SK-N-SH (cell line): ENCODE measurements around the gene RAB1B. TPM values are rescaled to one million over a fixed set of nuclear protein-coding genes. Genes with fewer than 3 reads are reported as not detected.

Source experiments
- CTCF ChIA-PET: fragments of 300-600, 350-600 bp; formaldehyde crosslinking; extraction: SDS; loops from one replicate; lab custom pipeline; 2021; lab: Yijun Ruan, JAX
- POLR2A ChIA-PET: fragments of 350-600 bp; sonication (Branson Sonifier 250); formaldehyde crosslinking; extraction: SDS; loops from one replicate; lab custom pipeline; 2020; ENCODE audit warnings: antibody characterized with exemption, inconsistent platforms; lab: Yijun Ruan, JAX
- DNase-seq: peaks from one replicate; pipeline ENCODE4 v3.0.0; 2012
- H2AFZ ChIP-seq: fragments of 200-600 bp; sonication (generic); 2 replicates; pipeline ENCODE4 v1.8.1; 2016; ENCODE audit warnings: antibody characterized with exemption, mild to moderate bottlenecking, low read depth
- H3F3A ChIP-seq: fragments of 200-600 bp; sonication (generic); replicated peaks from 2 replicates; pipeline ENCODE3; 2016; ENCODE audit warnings: antibody characterized with exemption, mild to moderate bottlenecking; ENCODE audit not compliant: insufficient read depth
- H3K27ac ChIP-seq, 2 experiments: fragments of 200-500 bp in 1 of 2; fragments of 200-600 bp in 1 of 2; sonication (Bioruptor generic) in 1 of 2; sonication (generic), shearing (Covaris generic) in 1 of 2; 2 replicates each; pipeline versions ENCODE4 v1.5.1 to v1.6.1; 2014 to 2016; ENCODE audit warnings: low read depth in 2 of 2, inconsistent platforms in 1 of 2, low read length in 1 of 2, mild to moderate bottlenecking in 1 of 2, mixed read lengths in 1 of 2
- H3K27me3 ChIP-seq: fragments of 200-600 bp; sonication (generic), shearing (Covaris generic); 2 replicates; pipeline ENCODE4 v1.6.1; 2016; ENCODE audit warnings: mixed run types; ENCODE audit not compliant: insufficient read depth
- H3K36me3 ChIP-seq, 2 experiments: fragments of 200-500 bp in 1 of 2; fragments of 200-600 bp in 1 of 2; sonication (Bioruptor generic) in 1 of 2; sonication (generic) in 1 of 2; replicated peaks in 1 of 2; 2 replicates each; pipeline versions ENCODE3 to v1.5.1; 2014 to 2016; ENCODE audit warnings: low read length in 1 of 2, mild to moderate bottlenecking in 1 of 2; ENCODE audit not compliant: insufficient read depth in 2 of 2, control insufficient read depth in 1 of 2
- H3K4me1 ChIP-seq, 2 experiments: fragments of 200-500 bp in 1 of 2; fragments of 200-600 bp in 1 of 2; sonication (Bioruptor generic) in 1 of 2; sonication (generic), shearing (Covaris generic) in 1 of 2; 2 replicates each; pipeline versions ENCODE4 v1.5.1 to v1.6.1; 2014 to 2016; ENCODE audit warnings: low read depth in 1 of 2, low read length in 1 of 2, mixed run types in 1 of 2; ENCODE audit not compliant: insufficient read depth in 2 of 2, control insufficient read depth in 1 of 2
- H3K4me2 ChIP-seq: fragments of 200-600 bp; sonication (generic), shearing (Covaris generic); 2 replicates; pipeline ENCODE4 v1.6.1; 2017; ENCODE audit warnings: mixed run types
- H3K4me3 ChIP-seq, 2 experiments: fragments of 200-500 bp in 1 of 2; fragments of 200-600 bp in 1 of 2; sonication (Bioruptor generic) in 1 of 2; sonication (generic), shearing (Covaris generic) in 1 of 2; 2 replicates each; pipeline versions ENCODE4 v1.5.1 to v1.8.1; 2014 to 2016; ENCODE audit warnings: low read depth in 2 of 2, inconsistent platforms in 1 of 2, low read length in 1 of 2, mild to moderate bottlenecking in 1 of 2, mixed read lengths in 1 of 2, moderate library complexity in 1 of 2
- H3K79me2 ChIP-seq: fragments of 200-600 bp; sonication (generic); 2 replicates; pipeline ENCODE4 v1.8.1; 2017; ENCODE audit warnings: mild to moderate bottlenecking; ENCODE audit not compliant: insufficient read depth
- H3K9ac ChIP-seq: fragments of 200-600 bp; sonication (generic); 2 replicates; pipeline ENCODE4 v1.6.1; 2017; ENCODE audit warnings: mixed run types
- H3K9me2 ChIP-seq: fragments of 200-600 bp; sonication (generic); 2 replicates; pipeline ENCODE4 v1.6.1; 2017; ENCODE audit warnings: mixed run types
- H3K9me3 ChIP-seq: fragments of 200-600 bp; sonication (generic); 2 replicates; pipeline ENCODE4 v1.6.1; 2017; ENCODE audit warnings: mixed run types, mild to moderate bottlenecking, moderate library complexity
- H4K20me1 ChIP-seq: fragments of 200-600 bp; sonication (generic); 2 replicates; pipeline ENCODE4 v1.6.1; 2017; ENCODE audit warnings: mild to moderate bottlenecking, mixed run types; ENCODE audit not compliant: insufficient read depth
- CHD2 ChIP-seq: fragments of 150-350 bp; IDR thresholded peaks from 2 replicates; pipeline ENCODE4 v1.6.1; 2018; ENCODE audit warnings: low read length; ENCODE audit not compliant: partially characterized antibody
- EZH2phosphoT487 ChIP-seq: fragments of 200-600 bp; sonication (generic); IDR thresholded peaks from 2 replicates; pipeline ENCODE4 v1.6.1; 2017; ENCODE audit warnings: low read depth, mixed run types, mild to moderate bottlenecking, antibody characterized with exemption, moderate library complexity, borderline replicate concordance
- FOXJ3 ChIP-seq: sonication (generic); formaldehyde crosslinking; IDR thresholded peaks from 2 replicates; pipeline ENCODE4 v1.5.1; 2020; ENCODE audit warnings: mild to moderate bottlenecking, missing genetic modification reagents
- FOXM1 ChIP-seq: IDR thresholded peaks from 2 replicates; pipeline ENCODE4 v1.4.0; 2012; ENCODE audit warnings: low read depth, mild to moderate bottlenecking
- GATA2 ChIP-seq: sonication (generic); formaldehyde crosslinking; IDR thresholded peaks from 2 replicates; pipeline ENCODE4 v1.5.0; 2020; ENCODE audit warnings: mild to moderate bottlenecking, missing genetic modification reagents
- JUND ChIP-seq: IDR thresholded peaks from 2 replicates; pipeline ENCODE4 v1.4.0; 2012
- MEF2A ChIP-seq: IDR thresholded peaks from 2 replicates; pipeline ENCODE4 v1.4.0; 2012; ENCODE audit warnings: low read depth, borderline replicate concordance
- MXI1 ChIP-seq: IDR thresholded peaks from 2 replicates; pipeline ENCODE4 v1.6.1; 2012; ENCODE audit warnings: mild to moderate bottlenecking, low read depth, low read length, improper control_type of control experiment
- NFIC ChIP-seq: IDR thresholded peaks from 2 replicates; pipeline ENCODE4 v1.4.0; 2012; ENCODE audit warnings: borderline replicate concordance
- NRF1 ChIP-seq: IDR thresholded peaks from 2 replicates; pipeline ENCODE4 v1.6.1; 2012; ENCODE audit warnings: low read depth, mild to moderate bottlenecking, low read length
- POLR2AphosphoS5 ChIP-seq: IDR thresholded peaks from 2 replicates; pipeline ENCODE4 v1.6.1; 2012; ENCODE audit warnings: low read depth, low read length
- RAD21 ChIP-seq: IDR thresholded peaks from 2 replicates; pipeline ENCODE4 v1.6.1; 2012; ENCODE audit warnings: mild to moderate bottlenecking, low read length
- RXRA ChIP-seq: IDR thresholded peaks from 2 replicates; pipeline ENCODE4 v1.4.0; 2012; ENCODE audit warnings: low read depth, mild to moderate bottlenecking, borderline replicate concordance
- SIN3A ChIP-seq: IDR thresholded peaks from 2 replicates; pipeline ENCODE4 v1.6.1; 2012; ENCODE audit warnings: low read depth, mild to moderate bottlenecking, low read length, moderate library complexity, borderline replicate concordance
- SMC3 ChIP-seq: IDR thresholded peaks from 2 replicates; pipeline ENCODE4 v1.6.1; 2012; ENCODE audit warnings: low read depth, low read length, improper control_type of control experiment
- TAF1 ChIP-seq: IDR thresholded peaks from 2 replicates; pipeline ENCODE4 v1.6.1; 2012; ENCODE audit warnings: low read depth, mild to moderate bottlenecking, low read length, moderate library complexity, borderline replicate concordance
- TCF12 ChIP-seq: IDR thresholded peaks from 2 replicates; pipeline ENCODE4 v1.4.0; 2012
- TEAD4 ChIP-seq: IDR thresholded peaks from 2 replicates; pipeline ENCODE4 v1.4.0; 2012; ENCODE audit warnings: mild to moderate bottlenecking, borderline replicate concordance; ENCODE audit not compliant: insufficient read depth
- WGBS: methylation state at CpG from one replicate; pipeline ENCODE4 v1.1.6; 2017; ENCODE audit warnings: low lambda C conversion rate; 5-methylcytosine and 5-hydroxymethylcytosine counted together
- polyA plus RNA-seq, 3 experiments: library from polyadenylated mRNA; depleted of rRNA; stranded (reverse); fragments of >200 nt; gene quantifications; 2 replicates each; pipeline ENCODE4 v1.2.3, GENCODE V29; 2012
- TF ChIP-seq, protein P1 (sequence below): fragments of 150-350 bp; IDR thresholded peaks from 2 replicates; pipeline ENCODE4 v1.6.1; 2017; ENCODE audit warnings: antibody characterized with exemption, low read length, low read depth, borderline replicate concordance
- TF ChIP-seq, protein P2 (sequence below): IDR thresholded peaks from 2 replicates; pipeline ENCODE4 v1.4.0; 2012; ENCODE audit warnings: low read depth
- TF ChIP-seq, protein P3 (sequence below): fragments of 150-350 bp; IDR thresholded peaks from 2 replicates; pipeline ENCODE4 v1.6.1; 2016; ENCODE audit warnings: mild to moderate bottlenecking, low read depth, low read length

The RAB1B gene
- polyA plus RNA-seq, 1 of the 3 experiments (the other 2 are of a cell fraction) = 208 TPM

DNA sequence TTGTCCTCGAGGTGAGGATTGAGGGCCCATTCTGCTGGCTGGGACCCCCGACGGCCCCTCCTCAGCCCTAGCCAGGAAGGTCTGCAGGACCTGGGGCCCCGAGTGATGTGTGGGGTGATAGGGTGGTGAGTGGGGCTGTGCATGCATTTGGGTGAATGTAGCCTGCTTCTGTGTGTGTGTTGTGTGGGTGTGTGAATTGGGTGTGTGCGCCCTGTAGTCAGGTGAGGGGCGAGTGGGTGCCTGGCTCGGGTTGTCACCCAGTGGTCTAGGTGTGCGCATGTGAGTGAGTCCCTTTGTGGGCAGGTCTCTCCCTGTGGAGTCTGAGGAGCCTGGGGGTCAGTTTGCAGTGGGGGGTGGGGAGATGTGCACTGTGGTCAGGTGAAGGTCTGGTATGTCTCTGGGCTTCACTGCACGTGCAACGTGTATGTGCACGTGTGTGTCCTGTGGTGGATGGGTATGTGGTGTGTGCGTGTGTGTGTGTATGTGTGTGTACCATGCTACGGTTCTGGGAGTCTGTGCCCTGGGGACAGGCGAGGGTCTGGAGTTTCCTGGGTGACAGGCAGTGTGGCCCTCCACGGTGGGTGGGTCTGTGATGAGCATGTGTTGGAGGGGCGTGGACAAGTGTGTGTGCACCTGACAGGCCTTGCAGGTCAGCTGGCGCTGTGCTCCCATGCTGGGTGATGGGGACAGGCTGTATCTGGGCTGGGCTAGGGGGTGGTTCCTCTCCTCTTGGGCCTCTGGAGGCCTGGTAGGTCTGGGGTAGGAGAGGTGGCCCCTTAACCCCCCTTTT is 24.3 kb downstream of the RAB1B start:
- POLR2A ChIA-PET = no interaction called here
- Histone ChIP-seq H4K20me1 (no peaks in the 10 kb centered on the region), H3K36me3 (no peaks in the 10 kb centered on the region), H3K4me1 (peaks cover 7 to 24% of the 10 kb centered on the region in 2 experiments; a peak in 2 of 4 replicates), H3K27me3 (no peaks in the 10 kb centered on the region), H3K9me2 (no peaks in the 10 kb centered on the region), H3K79me2 (peaks cover 10% of the 10 kb centered on the region; the same call in 1 of the 2 replicates), H3K4me3 (peak overlapping the region; percentile 26 to 56; a peak in 3 of 4 replicates), H2AFZ (no peak overlapping the region), H3F3A (peaks cover 9% of the 10 kb centered on the region), H3K9me3 (no peaks in the 10 kb centered on the region), H3K9ac (no peak overlapping the region), H3K27ac (no peak overlapping the region; a peak in 1 of 4 replicates), H3K4me2 (peak overlapping the region; percentile 76)
- 54% methylated on average over 16 of the region's 17 CpGs for WGBS
- TF ChIP-seq POLR2AphosphoS5 (no peak), FOXJ3 (CRISPR knock-in tag) (no peak), MXI1 (no peak), TCF12 (no peak), JUND (no peak), RXRA (no peak), SIN3A (no peak), MEF2A (no peak), EZH2phosphoT487 (no peak), NFIC (no peak), SMC3 (no peak), RAD21 (no peak), FOXM1 (no peak), GATA2 (CRISPR knock-in tag) (no peak)
- TF ChIP-seq, protein P1, sequence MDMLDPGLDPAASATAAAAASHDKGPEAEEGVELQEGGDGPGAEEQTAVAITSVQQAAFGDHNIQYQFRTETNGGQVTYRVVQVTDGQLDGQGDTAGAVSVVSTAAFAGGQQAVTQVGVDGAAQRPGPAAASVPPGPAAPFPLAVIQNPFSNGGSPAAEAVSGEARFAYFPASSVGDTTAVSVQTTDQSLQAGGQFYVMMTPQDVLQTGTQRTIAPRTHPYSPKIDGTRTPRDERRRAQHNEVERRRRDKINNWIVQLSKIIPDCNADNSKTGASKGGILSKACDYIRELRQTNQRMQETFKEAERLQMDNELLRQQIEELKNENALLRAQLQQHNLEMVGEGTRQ = no peak
- TF ChIP-seq, protein P2, sequence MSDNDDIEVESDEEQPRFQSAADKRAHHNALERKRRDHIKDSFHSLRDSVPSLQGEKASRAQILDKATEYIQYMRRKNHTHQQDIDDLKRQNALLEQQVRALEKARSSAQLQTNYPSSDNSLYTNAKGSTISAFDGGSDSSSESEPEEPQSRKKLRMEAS = no peak
- CTCF ChIA-PET = no interaction called here
- DNase-seq = no peak

DNA sequence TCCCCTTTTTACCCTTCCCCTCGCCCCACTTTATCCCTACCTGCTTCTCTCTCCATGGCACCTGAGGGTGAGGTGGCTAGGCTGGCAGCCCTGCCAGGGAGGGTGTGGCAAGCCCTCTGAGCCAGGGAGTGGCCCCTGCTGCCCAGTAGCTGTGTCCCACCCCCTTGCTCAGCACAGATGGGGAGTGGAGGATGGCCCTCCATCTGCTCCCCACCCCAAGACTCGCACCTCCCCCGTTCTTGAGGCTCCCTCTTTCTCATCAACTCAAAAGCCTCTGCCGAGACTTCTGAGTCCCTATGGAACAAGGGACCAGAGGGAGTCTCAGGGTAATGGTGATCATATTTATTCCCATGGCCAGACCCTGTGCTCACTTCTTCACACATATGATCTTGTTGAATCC is 24.9 kb downstream of the RAB1B start:
- Histone ChIP-seq H3K4me2 (no peak overlapping the region), H2AFZ (no peak overlapping the region), H3K36me3 (no peaks in the 10 kb centered on the region), H4K20me1 (no peaks in the 10 kb centered on the region), H3K9me3 (no peaks in the 10 kb centered on the region), H3F3A (peaks cover 9% of the 10 kb centered on the region), H3K4me1 (peaks cover 7 to 19% of the 10 kb centered on the region in 2 experiments; a peak in 2 of 4 replicates), H3K4me3 (no peak overlapping the region), H3K27ac (no peak overlapping the region), H3K27me3 (no peaks in the 10 kb centered on the region), H3K9ac (no peak overlapping the region), H3K9me2 (no peaks in the 10 kb centered on the region), H3K79me2 (peaks cover 4% of the 10 kb centered on the region; the same call in 1 of the 2 replicates)
- 88% methylated on average over 3 of the region's 4 CpGs for WGBS
- no peak for DNase-seq
- CTCF ChIA-PET = interaction anchor here (2.3 kb wide), 1 partner anchor 18 kb away, joined by 11 read pairs; no protein-coding TSS in a partner anchor
- POLR2A ChIA-PET = no interaction called here
- no peak for TF ChIP-seq GATA2 (CRISPR knock-in tag)
- TF ChIP-seq EZH2phosphoT487 = no peak
- no peak for TF ChIP-seq TAF1
- TF ChIP-seq NFIC = no peak
- no peak for TF ChIP-seq MXI1
- TF ChIP-seq TEAD4 = no peak
- TF ChIP-seq, protein P2 = no peak
- no peak for TF ChIP-seq CHD2
- no peak for TF ChIP-seq JUND
- TF ChIP-seq, protein P3, sequence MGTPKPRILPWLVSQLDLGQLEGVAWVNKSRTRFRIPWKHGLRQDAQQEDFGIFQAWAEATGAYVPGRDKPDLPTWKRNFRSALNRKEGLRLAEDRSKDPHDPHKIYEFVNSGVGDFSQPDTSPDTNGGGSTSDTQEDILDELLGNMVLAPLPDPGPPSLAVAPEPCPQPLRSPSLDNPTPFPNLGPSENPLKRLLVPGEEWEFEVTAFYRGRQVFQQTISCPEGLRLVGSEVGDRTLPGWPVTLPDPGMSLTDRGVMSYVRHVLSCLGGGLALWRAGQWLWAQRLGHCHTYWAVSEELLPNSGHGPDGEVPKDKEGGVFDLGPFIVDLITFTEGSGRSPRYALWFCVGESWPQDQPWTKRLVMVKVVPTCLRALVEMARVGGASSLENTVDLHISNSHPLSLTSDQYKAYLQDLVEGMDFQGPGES = no peak
- no peak for TF ChIP-seq MEF2A
- TF ChIP-seq NRF1 = no peak
